HepG2 (cell line): Measurements from ENCODE around the gene FBXO5. TPM values are rescaled to one million over a fixed set of nuclear protein-coding genes. Genes with fewer than 3 reads are reported as not detected.

Source experiments
- E2F2 ChIP-seq: sonication (generic); formaldehyde crosslinking; IDR thresholded peaks from 2 replicates; pipeline ENCODE4 v1.4.0; 2020; ENCODE audit warnings: missing genetic modification reagents, borderline replicate concordance
- EED ChIP-seq: sonication (generic); formaldehyde crosslinking; IDR thresholded peaks from 2 replicates; pipeline ENCODE4 v1.5.0; 2020; ENCODE audit warnings: mild to moderate bottlenecking, missing genetic modification reagents
- GFI1 ChIP-seq: sonication (generic); formaldehyde crosslinking; IDR thresholded peaks from 2 replicates; pipeline ENCODE4 v1.5.0; 2020; ENCODE audit warnings: missing genetic modification reagents, mild to moderate bottlenecking, borderline replicate concordance
- LCORL ChIP-seq, 2 experiments: fragments of 450-650 bp in 1 of 2; sonication (generic) in 1 of 2; formaldehyde crosslinking in 1 of 2; IDR thresholded peaks; 2 replicates each; pipeline versions ENCODE4 v1.5.0 to v1.6.1; 2017 to 2020; ENCODE audit warnings: antibody characterized with exemption in 1 of 2, missing genetic modification reagents in 1 of 2
- NFYC ChIP-seq: IDR thresholded peaks from 2 replicates; pipeline ENCODE4 v1.6.1; 2016; ENCODE audit warnings: missing genetic modification reagents, missing compliant biosample characterization
- RERE ChIP-seq: IDR thresholded peaks from 2 replicates; pipeline ENCODE4 v1.6.1; 2016; ENCODE audit warnings: low read depth, missing genetic modification reagents, missing compliant biosample characterization
- REXO4 ChIP-seq: sonication (generic); formaldehyde crosslinking; IDR thresholded peaks from 2 replicates; pipeline ENCODE4 v1.8.0; 2022; ENCODE audit warnings: missing genetic modification reagents, mild to moderate bottlenecking, borderline replicate concordance
- SMAD3 ChIP-seq: sonication (generic); formaldehyde crosslinking; IDR thresholded peaks from 2 replicates; pipeline ENCODE4 v1.4.0; 2020; ENCODE audit warnings: missing genetic modification reagents
- SP5 ChIP-seq: IDR thresholded peaks from 2 replicates; pipeline ENCODE4 v1.6.1; 2016; ENCODE audit warnings: low read depth, borderline replicate concordance
- ZBTB10 ChIP-seq: sonication (generic); formaldehyde crosslinking; IDR thresholded peaks from 2 replicates; pipeline ENCODE4 v1.4.0; 2020; ENCODE audit warnings: missing genetic modification reagents, borderline replicate concordance
- ZBTB7B ChIP-seq: sonication (generic); formaldehyde crosslinking; IDR thresholded peaks from 2 replicates; pipeline ENCODE4 v1.4.0; 2020; ENCODE audit warnings: missing genetic modification reagents
- ZNF280B ChIP-seq: sonication (generic); formaldehyde crosslinking; IDR thresholded peaks from 2 replicates; pipeline ENCODE4 v1.5.0; 2020; ENCODE audit warnings: missing genetic modification reagents, mild to moderate bottlenecking, borderline replicate concordance
- ZNF614 ChIP-seq: IDR thresholded peaks from 2 replicates; pipeline ENCODE4 v1.6.1; 2018; ENCODE audit warnings: missing biosample characterization, missing genetic modification reagents, inconsistent platforms, borderline replicate concordance
- ZNF629 ChIP-seq: sonication (generic); formaldehyde crosslinking; conservative IDR thresholded peaks from 2 replicates; pipeline ENCODE4 v1.5.0; 2020; ENCODE audit warnings: missing genetic modification reagents
- ZNF691 ChIP-seq: sonication (generic); formaldehyde crosslinking; IDR thresholded peaks from 2 replicates; pipeline ENCODE4 v1.4.0; 2020; ENCODE audit warnings: missing genetic modification reagents, low read depth, mild to moderate bottlenecking, borderline replicate concordance
- ZNF780A ChIP-seq: sonication (generic); formaldehyde crosslinking; IDR thresholded peaks from 2 replicates; pipeline ENCODE4 v1.8.0; 2022; ENCODE audit warnings: mild to moderate bottlenecking, missing genetic modification reagents, moderate library complexity
- polyA plus RNA-seq, 8 experiments: library from polyadenylated mRNA; depleted of rRNA in 3 of 8; stranded (reverse) in 7 of 8; unstranded in 1 of 8; fragments of >200 nt; fragmentation: Illumina TruSeq in 4 of 8; extraction: Trizol in 4 of 8; gene quantifications; 2 replicates each; pipeline versions ENCODE4 v1.2.1 to v1.2.3, GENCODE V29; 2011 to 2016; ENCODE audit warnings: low read depth in 4 of 8, missing spikeins in 1 of 8, mixed read lengths in 1 of 8; ENCODE audit not compliant: insufficient read depth in 1 of 8
- total RNA-seq, 5 experiments: library from RNA; depleted of rRNA; stranded (reverse); fragments of >200 nt; fragmentation: Illumina TruSeq; extraction: Trizol; gene quantifications; 2 replicates each; pipeline ENCODE4 v1.2.3, GENCODE V29; 2016; ENCODE audit warnings: low read depth in 1 of 5

FBXO5 gene
- total and polyA plus RNA-seq, 2 of the 13 experiments (the other 11 are each of a cell fraction or from before 2014, with no cell fraction given): 15.8 to 41.5 TPM

GRCh38 chr6:152982904-152983636, at the start of gene FBXO5 (continued):
- TF ChIP-seq ZBTB7B (CRISPR knock-in tag) (no peak; the same call in 1 of the 2 replicates), GFI1 (CRISPR knock-in tag) (peak; percentile 92), LCORL (IDR thresholded peaks at IDR 0.05) (no peak), LCORL (CRISPR knock-in tag; IDR thresholded peaks at IDR 0.05) (peak; percentile 38), REXO4 (CRISPR knock-in tag) (peak; percentile 84; the same call in 1 of the 2 replicates), EED (CRISPR knock-in tag) (peak; percentile 88; the same call in 1 of the 2 replicates), SP5 (CRISPR knock-in tag) (peak; percentile 80), ZNF780A (peak; percentile 52; the same call in 1 of the 2 replicates), ZNF691 (CRISPR knock-in tag) (0 out of 2 replicates have a peak, but pooled peaks have one; percentile 46), ZBTB10 (CRISPR knock-in tag) (peak; percentile 78; the same call in 1 of the 2 replicates), E2F2 (CRISPR knock-in tag) (peak; percentile 79), ZNF629 (CRISPR knock-in tag) (no peak; the same call in 1 of the 2 replicates), RERE (CRISPR knock-in tag) (no peak), SMAD3 (0 out of 2 replicates have a peak, but pooled peaks have one; percentile 11), ZNF280B (CRISPR knock-in tag) (peak; percentile 90), ZNF614 (CRISPR knock-in tag) (peak; percentile 65; the same call in 1 of the 2 replicates), NFYC (CRISPR knock-in tag) (peak; percentile 99)
